ENCODE measurements around the gene NEUROG1.

Gene NEUROG1

DNA sequence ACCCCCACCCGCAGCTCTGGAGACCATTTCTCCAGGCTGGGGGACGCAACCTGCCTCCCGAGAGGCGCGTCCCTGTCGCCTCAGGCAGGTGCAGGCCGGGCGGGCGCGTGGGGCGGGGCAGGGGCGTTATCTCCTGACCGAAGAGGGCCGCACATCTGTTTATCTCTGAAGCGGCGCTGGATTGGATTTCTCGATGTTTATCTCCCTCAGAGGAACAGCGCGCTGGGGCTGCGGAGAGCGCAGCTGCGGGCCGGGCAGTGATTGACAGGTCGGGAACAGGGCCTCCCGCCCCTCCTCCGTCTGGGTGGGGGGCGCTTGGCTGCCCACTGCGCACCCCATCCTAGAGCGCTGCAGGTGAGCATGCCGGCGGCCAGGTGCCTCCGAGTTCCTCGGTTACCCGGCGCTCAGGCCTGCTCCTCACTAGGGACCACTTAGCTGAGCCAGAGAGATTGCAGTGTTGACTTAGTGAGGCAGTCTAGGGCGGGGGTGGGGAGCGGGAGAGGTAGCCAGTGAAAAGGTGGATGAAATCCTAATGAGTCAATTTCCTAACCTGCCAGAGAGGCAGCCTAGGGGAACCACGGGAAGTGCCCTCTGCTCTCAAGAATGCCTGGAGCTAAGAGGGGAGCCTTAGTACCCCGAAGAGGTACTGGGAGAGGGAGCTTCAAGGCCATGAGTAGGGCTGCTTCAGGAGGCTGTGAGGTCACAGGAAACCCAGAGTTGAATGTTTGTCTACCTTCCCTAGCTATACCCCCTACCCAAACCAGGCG lies 44.0 kb downstream of the NEUROG1 start:
- no peak for DNase-seq

DNA sequence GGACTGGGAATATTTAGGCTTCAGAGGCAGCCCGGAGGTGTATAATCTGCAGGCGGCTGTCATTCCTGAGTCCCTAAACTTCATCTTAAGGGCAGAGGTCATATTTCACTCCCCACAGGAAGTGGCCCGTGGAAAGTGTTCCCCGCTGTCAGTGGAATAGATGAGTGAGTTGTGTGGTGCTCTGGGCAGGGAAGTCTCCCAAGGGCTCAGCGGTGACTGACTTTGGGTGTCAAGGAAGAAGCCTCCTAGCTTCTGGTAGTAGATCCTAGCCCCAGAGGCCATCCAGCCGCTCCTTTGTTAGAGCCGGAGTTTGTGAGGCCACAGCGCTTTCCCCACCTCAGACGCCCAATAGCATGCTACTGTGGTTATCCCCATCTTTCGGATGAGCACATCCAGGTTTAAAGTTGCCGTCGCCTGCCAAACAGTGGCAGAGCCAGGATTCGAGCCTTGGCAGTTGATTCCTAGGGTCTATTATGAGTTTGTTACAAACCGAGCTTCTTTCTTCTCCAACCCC lies 44.7 kb downstream of the NEUROG1 start:
- DNase-seq, result no peak

DNA sequence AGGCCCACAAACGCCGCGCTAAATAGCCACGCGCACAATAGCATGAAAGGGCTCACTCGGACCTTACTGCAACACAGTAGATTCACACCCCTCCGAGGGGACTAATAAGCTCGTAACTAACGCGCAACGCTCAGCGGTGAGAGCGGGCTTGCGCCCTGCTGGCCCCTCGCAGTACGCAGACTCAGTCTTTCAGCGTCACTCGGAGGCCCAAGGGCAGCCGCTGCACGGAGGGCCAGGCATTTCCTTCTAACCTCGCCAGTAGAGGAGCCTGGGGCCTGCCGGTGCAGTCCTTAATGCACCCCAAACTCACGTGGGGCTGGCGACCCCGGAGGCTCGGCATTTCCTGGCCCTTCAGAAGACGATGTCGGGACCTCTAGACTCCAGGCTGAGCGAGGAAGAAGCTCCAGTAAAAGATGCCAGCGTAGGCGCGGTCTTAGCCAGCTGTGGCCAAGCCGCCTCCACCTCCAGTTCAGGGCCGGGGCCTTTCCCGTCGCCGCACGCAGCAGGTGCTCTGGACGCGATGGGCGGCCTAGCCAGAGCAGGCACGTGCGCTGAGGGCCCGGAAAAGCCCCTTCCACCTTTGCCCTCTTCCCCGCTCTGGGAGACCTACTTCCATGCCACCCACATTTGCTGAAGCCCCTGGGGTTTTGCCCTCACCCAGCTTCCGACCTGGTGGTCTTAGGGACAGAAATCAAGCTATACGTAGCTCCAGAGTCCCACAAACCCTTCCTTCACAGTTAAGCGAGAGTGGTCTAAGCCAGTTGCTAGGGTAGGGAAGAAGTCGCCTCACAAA lies 45.3 kb downstream of the NEUROG1 start:
- DNase-seq, result no peak

DNA sequence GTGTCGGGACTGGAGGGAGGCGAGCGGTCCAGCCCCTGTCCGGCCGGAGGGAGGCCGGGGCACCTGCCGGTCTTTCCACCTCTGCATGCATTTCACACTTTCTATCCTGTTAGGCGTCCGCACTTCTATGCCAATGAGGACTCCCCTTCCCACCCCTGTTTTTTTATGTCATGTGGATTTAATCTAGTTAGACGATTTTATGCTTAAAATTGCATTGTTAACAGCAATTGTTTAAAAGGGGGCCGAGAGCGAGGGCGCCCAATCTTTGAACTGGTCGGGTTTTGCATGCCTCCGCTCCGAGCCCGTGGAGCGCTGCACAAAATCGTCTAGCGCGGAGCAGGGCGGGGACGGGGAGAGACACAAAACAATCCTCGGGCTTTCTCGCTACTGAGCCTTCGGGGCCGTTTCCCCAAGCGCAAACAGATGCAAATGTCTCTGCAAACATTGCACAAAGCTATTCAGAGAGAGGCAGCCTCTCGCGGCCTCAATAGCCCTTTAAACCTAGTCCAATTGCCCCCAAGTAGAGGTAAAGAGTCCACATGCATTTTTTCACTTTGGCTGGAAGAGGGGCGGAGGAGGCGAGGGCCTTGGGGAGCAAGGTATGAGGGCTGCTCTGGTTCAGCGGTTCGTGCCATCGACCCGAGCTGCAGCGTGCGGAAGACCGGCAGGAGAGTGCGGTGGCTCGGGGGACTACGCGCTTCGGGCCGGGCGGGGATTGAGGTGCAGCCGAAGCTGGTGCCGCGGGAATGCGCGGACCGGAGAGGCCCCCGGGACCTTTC lies 46.1 kb downstream of the NEUROG1 start:
- DNase-seq, result no peak

DNA sequence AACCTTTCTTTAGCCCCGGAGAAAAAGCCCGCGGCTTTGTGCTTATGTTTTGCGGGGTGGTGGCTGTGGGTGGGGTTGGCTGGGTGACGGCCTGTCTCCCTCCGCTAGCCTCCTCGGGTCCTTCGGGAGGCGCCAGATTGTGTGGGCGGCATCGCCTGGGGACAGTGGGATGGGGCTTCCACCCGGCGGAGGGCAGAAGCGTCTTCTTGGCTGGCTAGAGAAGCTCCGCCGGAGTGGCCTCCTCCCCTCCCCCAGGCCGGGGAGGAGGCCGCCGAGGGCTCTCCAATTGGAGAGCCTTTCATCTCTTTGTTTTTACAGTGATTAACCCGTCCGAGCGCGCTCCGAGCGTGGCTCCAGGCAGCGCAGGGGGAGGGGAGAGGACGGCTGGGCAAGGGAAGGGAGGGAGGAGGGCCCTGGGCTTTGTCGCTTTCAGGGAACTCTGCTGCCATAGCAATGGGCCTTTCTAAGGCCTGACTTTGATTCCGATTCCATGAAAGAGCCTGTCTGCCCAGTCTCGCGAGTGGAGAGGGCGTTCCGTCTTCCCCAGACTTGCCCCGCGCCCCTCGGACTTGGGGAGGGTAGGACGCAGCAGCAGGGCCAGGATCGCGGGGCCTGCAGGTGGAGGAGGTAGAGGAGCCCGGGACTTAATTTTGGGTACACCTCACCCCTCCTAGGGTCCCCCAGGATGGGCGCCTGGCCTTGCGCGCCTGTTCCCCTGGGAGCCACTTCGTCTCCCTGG lies 46.9 kb downstream of the NEUROG1 start:
- DNase-seq, result peak; percentile 70

DNA sequence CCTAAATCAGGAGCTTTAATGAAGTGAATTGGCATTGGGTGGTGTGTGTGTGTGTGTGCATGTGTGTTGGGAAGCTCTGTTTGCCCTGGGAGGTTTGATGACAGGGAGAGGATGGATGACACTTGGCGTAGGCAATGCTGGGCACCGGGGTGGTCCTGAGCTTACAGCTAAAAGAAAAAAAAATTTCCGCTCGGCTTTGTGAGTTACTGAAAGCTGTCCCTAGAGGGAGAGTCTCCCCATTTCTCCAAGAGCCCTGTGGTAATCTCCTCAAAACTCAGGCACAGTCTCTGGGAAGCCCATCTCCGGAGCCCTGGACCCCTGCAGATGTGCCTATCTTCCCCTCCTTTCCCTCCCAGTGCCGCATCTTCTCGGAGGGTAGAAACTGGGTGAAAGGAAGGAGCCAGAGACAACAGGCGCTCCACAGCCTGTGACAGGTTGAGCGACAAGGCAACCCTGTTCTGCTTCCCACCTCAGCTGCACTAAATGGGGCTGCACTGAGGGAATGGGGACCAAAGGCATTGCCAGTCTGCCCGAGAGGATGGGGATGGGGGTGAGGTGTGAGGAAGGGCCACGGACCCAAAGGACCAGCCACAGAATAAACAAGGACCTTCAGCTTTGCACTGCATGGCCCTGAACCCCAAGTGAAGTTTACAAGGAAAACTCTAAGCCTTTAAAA lies 47.8 kb downstream of the NEUROG1 start:
- DNase-seq, result peak; percentile 48

DNA sequence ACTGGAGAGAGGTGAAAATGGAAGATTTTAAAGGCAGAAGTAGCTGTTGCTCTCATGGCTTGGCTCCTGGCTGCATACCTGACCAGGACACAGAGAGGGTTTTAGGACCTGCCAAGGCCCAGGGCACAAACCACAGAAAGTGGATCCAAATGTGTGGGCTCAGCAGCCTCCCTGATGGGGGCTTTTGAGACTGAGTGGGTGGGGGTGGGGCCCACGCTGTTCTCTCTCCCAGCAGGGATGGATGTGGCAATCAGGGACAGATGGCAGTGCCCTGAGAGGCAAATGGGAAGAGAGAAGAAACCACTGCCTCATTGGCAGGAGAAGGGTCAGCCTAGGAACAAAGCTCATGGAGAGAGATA lies 48.7 kb downstream of the NEUROG1 start:
- DNase-seq, result peak; percentile 23

DNA sequence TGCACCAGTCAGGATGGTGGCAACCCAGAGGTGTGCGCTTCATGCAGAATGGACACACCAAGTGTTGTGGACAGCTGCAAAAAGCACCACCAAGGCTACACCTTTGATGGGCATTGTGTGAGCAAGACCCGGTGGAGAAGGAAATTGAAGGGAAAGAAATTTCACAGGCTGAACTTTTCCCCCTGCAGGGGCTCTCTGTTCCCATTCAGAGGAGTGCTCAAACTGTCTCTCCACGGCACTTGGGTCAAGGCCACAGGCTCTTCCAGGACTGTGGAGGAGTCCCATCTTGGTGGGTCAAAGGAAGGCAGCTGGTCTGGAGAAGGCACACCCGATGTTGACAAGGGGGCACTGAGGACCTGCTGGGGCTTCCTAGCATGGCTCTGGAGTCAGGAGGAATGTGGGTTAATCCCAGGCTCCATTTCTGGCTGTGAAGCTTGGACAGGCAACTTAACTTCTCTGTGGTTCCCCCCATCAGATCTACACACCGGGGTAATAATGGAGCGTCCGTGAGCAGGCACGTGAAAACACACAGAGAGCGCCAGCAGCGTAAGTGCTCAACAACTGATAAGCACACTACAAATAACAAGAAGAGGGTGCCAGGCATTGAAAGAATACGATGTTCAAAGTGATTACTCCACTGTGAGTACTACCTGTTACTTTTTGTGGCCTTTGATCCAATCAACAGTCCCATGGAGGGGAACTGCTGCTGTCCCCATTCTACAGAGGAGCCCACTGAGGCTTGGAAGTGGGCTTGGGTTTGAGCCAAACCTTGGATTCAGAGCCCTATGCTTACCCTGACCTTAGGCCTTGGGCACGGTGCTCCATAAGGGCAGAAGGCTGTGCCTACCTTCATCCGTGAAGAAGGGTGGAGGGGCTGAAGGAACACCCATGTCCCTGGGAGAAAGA lies 49.4 kb downstream of the NEUROG1 start:
- no peak for DNase-seq

DNA sequence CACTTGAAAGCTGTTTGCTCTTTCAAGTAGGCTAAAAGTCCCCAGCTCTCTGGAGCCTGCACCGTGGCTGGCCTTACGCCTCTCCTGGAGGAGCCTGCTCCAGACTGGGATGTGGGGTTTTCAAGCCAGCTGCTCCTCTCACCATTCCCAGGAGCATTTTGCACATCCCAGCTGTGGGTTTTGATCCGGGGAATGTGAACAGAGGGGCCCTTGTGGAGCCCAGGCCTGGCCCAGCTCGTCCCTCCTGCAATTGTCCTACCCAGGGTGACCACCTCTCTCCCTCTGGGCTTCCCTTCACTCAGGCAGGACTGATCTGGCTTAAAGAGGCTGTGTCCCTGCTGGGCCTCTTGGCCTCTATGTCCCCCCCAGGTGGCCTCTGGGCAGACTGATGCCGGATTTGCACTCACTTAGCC lies 51.1 kb downstream of the NEUROG1 start:
- DNase-seq, result no peak

All from NCI-H1694 (cell line).